GM21619 (cell line): ENCODE results near the gene CLDN7.

Experiments
- ATAC-seq: cut with Tn5 transposase; IDR thresholded peaks from one replicate; pipeline ENCODE4 v1.9.1; 2021; ENCODE audit not compliant: unreplicated experiment

The CLDN7 gene

GRCh38 chr17:7238420-7239090 lies 23.7 kb downstream of the CLDN7 start:
- ATAC-seq = no peak

- ATAC-seq = no peak
Observed at GRCh38 chr17:7237761-7238419, 24.4 kb downstream of the CLDN7 start.

- ATAC-seq = no peak
Observed at GRCh38 chr17:7237266-7237760, 25.0 kb downstream of the CLDN7 start.

- no peak for ATAC-seq
Observed at GRCh38 chr17:7236808-7237207, 25.5 kb downstream of the CLDN7 start.

GRCh38 chr17:7235693-7236665 lies 26.3 kb downstream of the CLDN7 start:
- no peak for ATAC-seq

GRCh38 chr17:7234083-7234951 lies 28.0 kb downstream of the CLDN7 start, which contains the start of gene DVL2:
DVL2 (minus strand) TSS chr17:7234517; CDS start chr17:7234262, 255 bp downstream.
- peak; percentile 42 for ATAC-seq

GRCh38 chr17:7233701-7234082 lies 28.6 kb downstream of the CLDN7 start:
- ATAC-seq = no peak

GRCh38 chr17:7232114-7232513 lies 30.2 kb downstream of the CLDN7 start:
- no peak for ATAC-seq

GRCh38 chr17:7229504-7229903 lies 32.8 kb downstream of the CLDN7 start:
- no peak for ATAC-seq

GRCh38 chr17:7228920-7229319 lies 33.4 kb downstream of the CLDN7 start:
- ATAC-seq = no peak

GRCh38 chr17:7226721-7227710 lies 35.3 kb downstream of the CLDN7 start:
- ATAC-seq = no peak

- ATAC-seq = no peak
Observed at GRCh38 chr17:7225711-7226331, 36.5 kb downstream of the CLDN7 start.

GRCh38 chr17:7224661-7225111 lies 37.6 kb downstream of the CLDN7 start:
- no peak for ATAC-seq

GRCh38 chr17:7224110-7224509 lies 38.2 kb downstream of the CLDN7 start:
- ATAC-seq = no peak

- ATAC-seq = no peak
Observed at GRCh38 chr17:7223375-7223774, 38.9 kb downstream of the CLDN7 start.

GRCh38 chr17:7222972-7223292 lies 39.3 kb downstream of the CLDN7 start:
- no peak for ATAC-seq

GRCh38 chr17:7222093-7222971 lies 39.9 kb downstream of the CLDN7 start:
- ATAC-seq = no peak
